HCT116 (cell line): Measurements from ENCODE around the gene AKT3. TPM values are rescaled to one million over a fixed set of nuclear protein-coding genes. Genes with fewer than 3 reads are reported as not detected.

Source experiments
- ATAC-seq: fragments of 200-7000 bp; cut with Tn5 transposase; 2 replicates; pipeline ENCODE4 v1.9.1; 2020; ENCODE audit warnings: mild to moderate bottlenecking, moderate library complexity
- BruUV-seq: library from RNA; stranded (reverse); fragments of 400-500 nt; replicated peaks from 2 replicates; lab custom pipeline; 2021; lab: Mats Ljungman, UMichigan
- CTCF ChIA-PET: fragments of 300-600 bp; sonication (Branson Sonifier 250); formaldehyde crosslinking; loops from one replicate; lab custom pipeline; 2021; ENCODE audit warnings: antibody characterized with exemption; lab: Charles Lee
- POLR2A ChIA-PET: fragments of 300-600, 350-600 bp; sonication (Branson Sonifier 250); formaldehyde crosslinking; loops from one replicate; lab custom pipeline; 2021; ENCODE audit warnings: antibody characterized with exemption; lab: Charles Lee
- RAD21 ChIA-PET, 2 experiments: fragments of 300-600 bp; sonication (Branson Sonifier 250); formaldehyde crosslinking; loops; one replicate each; lab custom pipeline; 2023; ENCODE audit warnings: low total read pairs in 2 of 2; ENCODE audit not compliant: uncharacterized antibody in 2 of 2, unreplicated experiment in 2 of 2, low non-redundant PET in 1 of 2; lab: Charles Lee
- DNase-seq: peaks from one replicate; pipeline ENCODE4 v3.0.0-alpha.2; 2010; ENCODE audit warnings: low read depth, low spot score
- H2AFZ ChIP-seq: fragments of 200-600 bp; shearing (Covaris generic), sonication (generic); 2 replicates; pipeline ENCODE4 v1.6.1; 2017; ENCODE audit warnings: low read depth, mixed run types, mixed read lengths, antibody characterized with exemption, low read length; ENCODE audit not compliant: poor library complexity, severe bottlenecking
- H3K27ac ChIP-seq: 2 replicates; pipeline ENCODE4 v1.5.1; 2012; ENCODE audit warnings: low read depth, low read length
- H3K27me3 ChIP-seq: fragments of 200-600 bp; sonication (generic); 2 replicates; pipeline ENCODE4 v1.6.1; 2016; ENCODE audit warnings: mixed run types, low read length, mixed read lengths; ENCODE audit not compliant: insufficient read depth
- H3K36me3 ChIP-seq, 2 experiments: fragments of 200-500 bp in 1 of 2; fragments of 200-600 bp in 1 of 2; sonication (Bioruptor generic) in 1 of 2; sonication (generic) in 1 of 2; 2 replicates each; pipeline versions ENCODE4 v1.5.1 to v1.6.1; 2014 to 2016; ENCODE audit warnings: low read length in 2 of 2, inconsistent platforms in 1 of 2, mixed read lengths in 1 of 2, mixed run types in 1 of 2; ENCODE audit not compliant: insufficient read depth in 2 of 2, control insufficient read depth in 1 of 2
- H3K4me1 ChIP-seq, 2 experiments: fragments of 200-600 bp in 1 of 2; sonication (generic) in 1 of 2; 2 replicates each; pipeline versions ENCODE4 v1.5.1 to v1.6.1; 2012 to 2017; ENCODE audit warnings: low read length in 2 of 2, inconsistent platforms in 1 of 2, mild to moderate bottlenecking in 1 of 2, mixed read lengths in 1 of 2, mixed run types in 1 of 2, moderate library complexity in 1 of 2; ENCODE audit not compliant: insufficient read depth in 2 of 2, control insufficient read depth in 1 of 2
- H3K4me2 ChIP-seq: fragments of 200-600 bp; sonication (generic); 2 replicates; pipeline ENCODE4 v1.6.1; 2017; ENCODE audit warnings: mixed run types, low read length, mixed read lengths
- H3K4me3 ChIP-seq, 2 experiments: fragments of 200-600 bp in 1 of 2; sonication (generic) in 1 of 2; replicated peaks in 1 of 2; 2 replicates each; pipeline ENCODE4 v1.5.1; 2011 to 2016; ENCODE audit warnings: low read length in 2 of 2, control low read depth in 1 of 2, low read depth in 1 of 2, mild to moderate bottlenecking in 1 of 2, mixed read lengths in 1 of 2, mixed run types in 1 of 2
- H3K79me2 ChIP-seq: fragments of 200-600 bp; sonication (generic); 2 replicates; pipeline ENCODE4 v1.6.1; 2017; ENCODE audit warnings: mild to moderate bottlenecking, mixed run types, low read length, moderate library complexity, mixed read lengths; ENCODE audit not compliant: insufficient read depth
- H3K9ac ChIP-seq: fragments of 200-600 bp; sonication (generic); 2 replicates; pipeline ENCODE4 v1.6.1; 2016; ENCODE audit warnings: low read length, mixed read lengths
- H3K9me2 ChIP-seq: fragments of 200-600 bp; sonication (generic), shearing (Covaris generic); 2 replicates; pipeline ENCODE4 v1.6.1; 2017; ENCODE audit warnings: mixed run types, mild to moderate bottlenecking, moderate library complexity; ENCODE audit not compliant: insufficient read depth
- H3K9me3 ChIP-seq, 2 experiments: fragments of 200-500 bp in 1 of 2; fragments of 200-600 bp in 1 of 2; sonication (Bioruptor generic) in 1 of 2; sonication (generic) in 1 of 2; 2 replicates each; pipeline ENCODE4 v1.6.1; 2014 to 2017; ENCODE audit warnings: low read length in 2 of 2, mixed read lengths in 2 of 2, inconsistent platforms in 1 of 2, low read depth in 1 of 2, mild to moderate bottlenecking in 1 of 2, mixed run types in 1 of 2, moderate library complexity in 1 of 2; ENCODE audit not compliant: control insufficient read depth in 1 of 2, insufficient read depth in 1 of 2
- H4K20me1 ChIP-seq: fragments of 200-600 bp; sonication (generic), shearing (Covaris generic); 2 replicates; pipeline ENCODE4 v1.6.1; 2017; ENCODE audit warnings: mixed run types, mild to moderate bottlenecking, moderate library complexity; ENCODE audit not compliant: insufficient read depth
- ATF3 ChIP-seq: IDR thresholded peaks from 2 replicates; pipeline ENCODE4 v1.6.1; 2012
- CEBPB ChIP-seq: IDR thresholded peaks from 2 replicates; pipeline ENCODE4 v1.6.1; 2012; ENCODE audit warnings: low read depth
- CTCF ChIP-seq, 3 experiments: fragments of 200-600 bp in 1 of 3; sonication (generic) in 1 of 3; IDR thresholded peaks in 2 of 3; conservative IDR thresholded peaks in 1 of 3; 2 replicates each; pipeline ENCODE4 v1.5.1; 2012 to 2017; ENCODE audit warnings: low read depth in 2 of 3, low read length in 2 of 3, antibody characterized with exemption in 1 of 3, borderline replicate concordance in 1 of 3, control low read depth in 1 of 3, mild to moderate bottlenecking in 1 of 3, mixed read lengths in 1 of 3, mixed run types in 1 of 3, moderate library complexity in 1 of 3; ENCODE audit not compliant: insufficient read depth in 1 of 3
- ELF1 ChIP-seq: IDR thresholded peaks from 2 replicates; pipeline ENCODE4 v1.6.1; 2012; ENCODE audit warnings: low read depth, borderline replicate concordance
- EZH2 ChIP-seq: fragments of 200-600 bp; sonication (generic); IDR thresholded peaks from 2 replicates; pipeline ENCODE4 v1.6.1; 2017; ENCODE audit warnings: antibody characterized with exemption, mixed run types
- FOSL1 ChIP-seq: IDR thresholded peaks from 2 replicates; pipeline ENCODE4 v1.6.1; 2012; ENCODE audit warnings: low read depth
- MAX ChIP-seq: IDR thresholded peaks from 2 replicates; pipeline ENCODE4 v1.6.1; 2012
- POLR2A ChIP-seq: IDR thresholded peaks from 2 replicates; pipeline ENCODE4 v1.7.0; 2011; ENCODE audit warnings: borderline replicate concordance; ENCODE audit not compliant: insufficient read depth, insufficient read length; ENCODE audit errors: extremely low read depth
- RAD21 ChIP-seq: IDR thresholded peaks from 2 replicates; pipeline ENCODE4 v1.6.1; 2012; ENCODE audit warnings: low read depth, mild to moderate bottlenecking
- SP1 ChIP-seq: IDR thresholded peaks from 2 replicates; pipeline ENCODE4 v1.6.1; 2012; ENCODE audit warnings: low read depth
- TCF7L2 ChIP-seq: IDR thresholded peaks from 2 replicates; pipeline ENCODE4 v1.7.0; 2011; ENCODE audit warnings: borderline replicate concordance, inconsistent platforms; ENCODE audit not compliant: insufficient read depth, insufficient read length; ENCODE audit errors: extremely low read depth
- intact Hi-C: fragments of 100-400 bp; cut with micrococcal nuclease; formaldehyde crosslinking; loops from 2 replicates; pipeline ENCODE4 v1.10.0; 2022
- total RNA-seq: library from RNA; stranded (reverse); gene quantifications from one replicate; pipeline ENCODE4 v1.2.1, GENCODE V29; 2021; ENCODE audit not compliant: unreplicated experiment

The AKT3 gene
- total RNA-seq, 1 experiment from 2014 or later = 0.49 TPM

GRCh38 chr1:243621973-243622372 is 228.1 kb downstream of the AKT3 start:
- Histone ChIP-seq H3K4me3 (no peak overlapping the region), H3K27me3 (peaks cover 13% of the 10 kb centered on the region; the same call in 1 of the 2 replicates), H3K9me3 (no peaks in the 10 kb centered on the region), H3K4me1 (no peaks in the 10 kb centered on the region), H3K36me3 (no peaks in the 10 kb centered on the region), H3K9me2 (no peaks in the 10 kb centered on the region), H3K4me2 (no peak overlapping the region), H3K27ac (no peak overlapping the region), H2AFZ (no peak overlapping the region), H4K20me1 (no peaks in the 10 kb centered on the region), H3K9ac (no peak overlapping the region), H3K79me2 (no peaks in the 10 kb centered on the region)
- ATAC-seq = no peak
- TF ChIP-seq FOSL1 = no peak
- no peak for TF ChIP-seq POLR2A
- TF ChIP-seq EZH2 = no peak
- no peak for TF ChIP-seq TCF7L2
- no peak for TF ChIP-seq CTCF (IDR thresholded peaks at IDR 0.05 in 2 of 3, conservative IDR thresholded peaks at IDR 0.05 in 1 of 3; ENCODE audit: borderline replicate concordance in 1 of 3, insufficient read depth in 1 of 3, low read depth in 2 of 3, low read length in 2 of 3)
- TF ChIP-seq ELF1 = no peak
- no peak for DNase-seq
- BruUV-seq = no TSS peak
- CTCF ChIA-PET = no interaction called here
- POLR2A ChIA-PET = no interaction called here
- RAD21 ChIA-PET = no interaction called here
- intact Hi-C loops = no loop called here

- no peak overlapping the region for H3K27ac ChIP-seq
- H3K4me1 ChIP-seq = no peaks in the 10 kb centered on the region
- H3K36me3 ChIP-seq = no peaks in the 10 kb centered on the region
- BruUV-seq = no TSS peak
- no peak for ATAC-seq
- TF ChIP-seq ATF3 (no peak), CEBPB (no peak), RAD21 (no peak), TCF7L2 (no peak), SP1 (no peak), MAX (no peak), ELF1 (no peak)
- no peaks in the 10 kb centered on the region for H3K79me2 ChIP-seq
- ChIA-PET RAD21 (no interaction called here), CTCF (no interaction called here), POLR2A (no interaction called here)
- H3K27me3 ChIP-seq = peaks cover 5% of the 10 kb centered on the region; the same call in 1 of the 2 replicates
- no peaks in the 10 kb centered on the region; the same call in 1 of the 2 replicates for H4K20me1 ChIP-seq
- H3K9ac ChIP-seq = no peak overlapping the region
- no peaks in the 10 kb centered on the region for H3K9me3 ChIP-seq
- intact Hi-C loops = no loop called here
- no peak overlapping the region for H3K4me3 ChIP-seq
- H3K4me2 ChIP-seq = no peak overlapping the region
- no peak overlapping the region for H2AFZ ChIP-seq
- H3K9me2 ChIP-seq = no peaks in the 10 kb centered on the region
- no peak for DNase-seq
Measured at GRCh38 chr1:243620096-243620495, 229.9 kb downstream of the AKT3 start.
